Umbilical cord (tissue), 2 donors: Measurements from ENCODE around the gene FOXO1. TPM values are rescaled to one million over a fixed set of nuclear protein-coding genes. Genes with fewer than 3 reads are reported as not detected.
A peak's percentile ranks its signal among the peaks of the same experiment; 100 is the strongest.

Source experiments
- DNase-seq: peaks from one replicate; pipeline ENCODE4 v3.0.0-alpha.2; 2015; ENCODE audit warnings: low spot score
- total RNA-seq: library from RNA; depleted of rRNA; stranded (reverse); fragments of >200 nt; gene quantifications from one replicate; pipeline ENCODE4 v1.2.3, GENCODE V29; 2014; ENCODE audit warnings: low replicate concordance; ENCODE audit not compliant: insufficient read depth

FOXO1 gene
- total RNA-seq, 1 donor from 2014 or later = 24.8 TPM

- DNase-seq = no peak
These were observed 151.6 kb downstream of the FOXO1 start for GRCh38 chr13:40514802-40515201.

- no peak for DNase-seq
These were observed 156.6 kb downstream of the FOXO1 start for GRCh38 chr13:40509876-40510275.

- peak; percentile 37 for DNase-seq
These were observed 157.6 kb downstream of the FOXO1 start for GRCh38 chr13:40508767-40509342.

- peak; percentile 22 for DNase-seq
These were observed 158.3 kb downstream of the FOXO1 start for GRCh38 chr13:40508127-40508526.

- no peak for DNase-seq
These were observed 159.6 kb downstream of the FOXO1 start for GRCh38 chr13:40506592-40507446.

Other genes starting within 250 kb of the FOXO1 start
- 30.8 TPM for gene MRPS31, start 104.5 kb upstream of the FOXO1 start, total RNA-seq
- gene SLC25A15, start 123.0 kb upstream of the FOXO1 start, total RNA-seq = 33.7 TPM